MCF 10A (cell line): ENCODE measurements around the gene EHD1. TPM values are rescaled to one million over a fixed set of nuclear protein-coding genes. Genes with fewer than 3 reads are reported as not detected.

ENCODE experiments used
- BruUV-seq: library from RNA; stranded (reverse); fragments of 400-500 nt; replicated peaks from 2 replicates; lab custom pipeline; 2021; lab: Mats Ljungman, UMichigan
- CTCF ChIA-PET: fragments of 300-600 bp; sonication (Branson Sonifier 250); formaldehyde crosslinking; extraction: SDS; loops from one replicate; lab custom pipeline; 2021; ENCODE audit warnings: antibody characterized with exemption, inconsistent platforms; lab: Yijun Ruan, JAX
- POLR2A ChIA-PET: fragments of 300-600, 350-650 bp; sonication (Branson Sonifier 250); formaldehyde crosslinking; extraction: SDS; loops from one replicate; lab custom pipeline; 2020; ENCODE audit warnings: antibody characterized with exemption, inconsistent platforms; lab: Yijun Ruan, JAX
- DNase-seq: peaks from one replicate; pipeline ENCODE4 v3.0.0-alpha.2; 2018; ENCODE audit not compliant: unreplicated experiment
- H3K27ac Mint-ChIP-seq: one replicate; pipeline ENCODE4 v1.8.0; 2022; ENCODE audit warnings: mild to moderate bottlenecking, low read depth, mixed read lengths; ENCODE audit not compliant: unreplicated experiment
- H3K27me3 Mint-ChIP-seq: one replicate; pipeline ENCODE4 v1.8.0; 2022; ENCODE audit warnings: mixed read lengths; ENCODE audit not compliant: insufficient read depth, unreplicated experiment
- H3K36me3 Mint-ChIP-seq: one replicate; pipeline ENCODE4 v1.8.0; 2022; ENCODE audit warnings: mild to moderate bottlenecking, moderate library complexity, mixed read lengths; ENCODE audit not compliant: insufficient read depth, unreplicated experiment
- H3K4me1 Mint-ChIP-seq: one replicate; pipeline ENCODE4 v1.8.0; 2022; ENCODE audit warnings: mixed read lengths; ENCODE audit not compliant: insufficient read depth, unreplicated experiment
- H3K4me3 Mint-ChIP-seq: one replicate; pipeline ENCODE4 v1.8.0; 2022; ENCODE audit warnings: mild to moderate bottlenecking, moderate library complexity, mixed read lengths; ENCODE audit not compliant: unreplicated experiment
- H3K9me3 Mint-ChIP-seq: one replicate; pipeline ENCODE4 v1.8.0; 2022; ENCODE audit warnings: mixed read lengths; ENCODE audit not compliant: unreplicated experiment
- intact Hi-C: fragments of 100-400 bp; cut with micrococcal nuclease; formaldehyde crosslinking; loops from 2 replicates; pipeline ENCODE4 v1.14.1; 2022
- total RNA-seq: library from RNA; stranded (reverse); gene quantifications from 2 replicates; pipeline ENCODE4 v1.2.3, GENCODE V29; 2022
- TF ChIP-seq, protein P1 (sequence below): fragments of 200-600 bp; IDR thresholded peaks from one replicate; pipeline ENCODE4 v1.8.0; 2022; ENCODE audit warnings: antibody characterized with exemption, mild to moderate bottlenecking; ENCODE audit not compliant: unreplicated experiment

The EHD1 gene
- total RNA-seq, 1 experiment from 2014 or later, result 80.6 TPM

DNA sequence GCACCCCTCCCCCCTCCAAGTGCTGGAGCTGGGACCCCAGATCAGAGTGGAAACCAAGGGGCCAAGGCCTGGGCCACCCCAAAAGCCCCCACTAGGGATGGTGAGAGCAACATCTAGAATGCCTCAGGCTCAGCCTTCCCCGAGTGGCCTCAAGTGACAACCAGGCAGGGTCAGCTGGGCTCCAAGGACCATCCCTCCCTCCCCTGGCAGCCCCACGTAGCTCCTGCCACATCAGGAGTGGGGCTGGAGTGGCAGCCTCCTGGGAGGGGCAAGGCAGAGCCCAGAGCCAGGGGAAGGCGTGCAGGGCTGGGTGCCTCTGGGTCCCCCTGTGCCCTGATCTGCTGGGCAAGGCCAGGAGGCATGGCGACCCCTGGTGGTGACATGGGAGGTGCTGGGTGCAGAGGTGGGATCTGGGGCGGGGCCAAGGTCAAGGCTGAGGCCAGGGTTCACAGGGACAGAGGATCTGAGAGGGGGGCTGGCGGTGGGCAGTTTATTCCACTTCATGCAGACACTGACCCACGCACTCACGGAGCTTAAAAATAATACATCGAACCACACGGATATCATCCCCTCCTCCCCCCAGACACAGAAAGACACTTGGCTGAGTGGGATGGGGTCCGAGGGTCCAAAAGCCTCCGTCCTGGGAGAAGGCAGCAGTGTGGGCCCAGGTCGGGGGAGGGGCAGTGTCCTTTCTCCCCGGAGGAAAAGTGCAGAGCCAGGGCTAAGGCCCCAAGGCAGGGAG is 15.8 kb upstream of the EHD1 start:
- intact Hi-C loops, result loop anchor here (1.0 to 2.0 kb wide), 2 partner anchors 47 to 107 kb away; no protein-coding TSS in a partner anchor
- Mint-ChIP-seq H3K4me3 (no peak overlapping the region), H3K9me3 (no peaks in the 10 kb centered on the region), H3K4me1 (no peaks in the 10 kb centered on the region), H3K27ac (no peak overlapping the region), H3K27me3 (no peaks in the 10 kb centered on the region), H3K36me3 (peaks cover 9% of the 10 kb centered on the region)
- TF ChIP-seq, protein P1, sequence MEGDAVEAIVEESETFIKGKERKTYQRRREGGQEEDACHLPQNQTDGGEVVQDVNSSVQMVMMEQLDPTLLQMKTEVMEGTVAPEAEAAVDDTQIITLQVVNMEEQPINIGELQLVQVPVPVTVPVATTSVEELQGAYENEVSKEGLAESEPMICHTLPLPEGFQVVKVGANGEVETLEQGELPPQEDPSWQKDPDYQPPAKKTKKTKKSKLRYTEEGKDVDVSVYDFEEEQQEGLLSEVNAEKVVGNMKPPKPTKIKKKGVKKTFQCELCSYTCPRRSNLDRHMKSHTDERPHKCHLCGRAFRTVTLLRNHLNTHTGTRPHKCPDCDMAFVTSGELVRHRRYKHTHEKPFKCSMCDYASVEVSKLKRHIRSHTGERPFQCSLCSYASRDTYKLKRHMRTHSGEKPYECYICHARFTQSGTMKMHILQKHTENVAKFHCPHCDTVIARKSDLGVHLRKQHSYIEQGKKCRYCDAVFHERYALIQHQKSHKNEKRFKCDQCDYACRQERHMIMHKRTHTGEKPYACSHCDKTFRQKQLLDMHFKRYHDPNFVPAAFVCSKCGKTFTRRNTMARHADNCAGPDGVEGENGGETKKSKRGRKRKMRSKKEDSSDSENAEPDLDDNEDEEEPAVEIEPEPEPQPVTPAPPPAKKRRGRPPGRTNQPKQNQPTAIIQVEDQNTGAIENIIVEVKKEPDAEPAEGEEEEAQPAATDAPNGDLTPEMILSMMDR, result peak; percentile 91
- ChIA-PET POLR2A (interaction anchor here (0.7 to 1.1 kb wide), 3 partner anchors 17 to 593 kb away, joined by 3 read pairs; no protein-coding TSS in a partner anchor), CTCF (interaction anchor here (0.6 to 7.1 kb wide), 27 partner anchors 8 to 1707 kb away, joined by 3 to 93 read pairs (median 4); partner anchors contain the start of genes ATG2A and CDC42BPG)
- peak; percentile 79 for DNase-seq
- BruUV-seq, result no TSS peak

DNA sequence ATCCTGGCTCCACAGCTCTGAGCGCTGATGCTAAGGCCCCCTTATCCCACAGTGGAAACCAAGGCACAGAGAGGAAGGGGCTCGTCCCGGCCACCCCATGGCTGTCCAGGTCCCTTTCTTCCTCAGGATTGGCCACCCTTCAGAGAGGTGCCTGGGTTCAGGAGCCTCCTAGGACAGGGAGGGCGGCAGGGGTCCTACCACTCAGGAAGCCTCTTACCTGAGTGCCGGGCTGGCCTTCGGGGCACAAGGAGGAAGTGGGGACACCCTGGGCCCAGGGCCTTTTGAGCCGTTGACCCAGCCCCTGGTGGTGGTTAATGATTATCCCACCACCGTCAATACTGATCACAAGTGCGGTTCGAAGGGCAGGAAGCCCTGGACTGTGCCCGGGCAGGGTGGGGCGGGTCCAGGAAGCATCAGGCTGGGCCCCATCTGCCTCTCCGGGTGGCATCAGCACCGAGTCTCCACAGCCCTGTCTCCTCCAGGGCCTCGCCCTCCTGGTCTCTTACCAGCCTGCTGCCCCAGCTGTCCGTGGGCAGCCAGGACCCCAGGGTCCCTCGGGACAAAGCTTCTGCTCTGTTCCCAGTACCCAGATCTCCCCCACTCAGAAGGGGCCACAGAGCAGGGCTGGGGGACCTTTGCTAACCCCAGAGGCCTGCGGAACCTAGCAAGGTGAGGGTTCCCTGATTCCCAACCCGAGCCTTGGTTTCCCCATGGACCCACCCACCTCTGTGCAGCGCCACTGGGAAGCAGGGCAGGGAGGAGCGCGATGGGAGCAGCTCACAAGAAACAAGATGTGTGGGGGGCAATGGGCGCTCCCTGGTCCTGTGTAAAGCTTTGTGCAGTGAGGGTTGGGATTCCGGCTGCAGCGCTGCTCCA is 15.0 kb upstream of the EHD1 start:
- H3K36me3 Mint-ChIP-seq, result peaks cover 5% of the 10 kb centered on the region
- H3K27me3 Mint-ChIP-seq, result no peaks in the 10 kb centered on the region
- ChIA-PET CTCF (interaction anchor here (0.6 to 7.1 kb wide), 23 partner anchors 8 to 1153 kb away, joined by 3 to 93 read pairs (median 5); partner anchors contain the start of genes ATG2A and CDC42BPG), POLR2A (interaction anchor here (0.7 to 1.0 kb wide), 3 partner anchors 16 to 594 kb away, joined by 3 read pairs; no protein-coding TSS in a partner anchor)
- BruUV-seq, result no TSS peak
- TF ChIP-seq, protein P1, result no peak
- no peaks in the 10 kb centered on the region for H3K4me1 Mint-ChIP-seq
- H3K27ac Mint-ChIP-seq, result no peak overlapping the region
- DNase-seq, result no peak
- no peak overlapping the region for H3K4me3 Mint-ChIP-seq
- no peaks in the 10 kb centered on the region for H3K9me3 Mint-ChIP-seq
- intact Hi-C loops, result loop anchor here (1.0 to 2.0 kb wide), 2 partner anchors 46 to 107 kb away; no protein-coding TSS in a partner anchor

DNA sequence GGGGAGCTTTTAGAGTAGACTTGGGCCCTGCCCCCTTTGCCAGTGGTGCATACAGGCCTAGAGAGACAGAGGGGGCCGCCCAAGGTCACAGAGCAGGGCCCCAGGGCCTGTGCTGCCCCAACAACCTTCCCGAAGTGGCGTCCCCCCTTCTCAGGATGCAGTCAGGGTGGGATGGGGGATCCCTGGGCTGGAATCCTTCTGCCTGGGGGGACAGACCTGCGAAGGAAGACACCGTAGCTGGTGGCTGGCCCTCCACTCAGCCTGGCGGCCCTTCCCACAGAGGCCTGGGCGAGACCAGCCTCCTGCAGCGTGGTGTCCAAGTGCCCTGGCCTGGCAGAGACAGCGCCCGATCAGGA is 14.4 kb upstream of the EHD1 start:
- Mint-ChIP-seq H3K9me3 (no peaks in the 10 kb centered on the region), H3K27ac (no peak overlapping the region), H3K4me3 (no peak overlapping the region), H3K27me3 (no peaks in the 10 kb centered on the region), H3K4me1 (no peaks in the 10 kb centered on the region), H3K36me3 (no peaks in the 10 kb centered on the region)
- BruUV-seq, result no TSS peak
- no peak for DNase-seq
- CTCF ChIA-PET, result interaction anchor here (0.6 to 7.1 kb wide), 5 partner anchors 14 to 116 kb away, joined by 4 to 93 read pairs (median 6); partner anchors contain the start of gene ATG2A
- intact Hi-C loops, result no loop called here
- TF ChIP-seq, protein P1, result no peak
- POLR2A ChIA-PET, result no interaction called here
